Gastrocnemius medialis (tissue), 4 donors: ENCODE measurements around the gene LRFN4. TPM values are rescaled to one million over a fixed set of nuclear protein-coding genes. Genes with fewer than 3 reads are reported as not detected.
A peak's percentile ranks its signal among the peaks of the same experiment; 100 is the strongest.

Experiments
- ATAC-seq, 2 donors: fragments of 150-250 bp; one replicate each; pipeline ENCODE4 v1.9.1; 2016
- DNase-seq, 2 donors: peaks; one replicate each; pipeline ENCODE4 v3.0.0-alpha.2; 2019
- H3K27ac ChIP-seq, 4 donors: fragments of 200-600 bp; sonication (generic); 1 replicate in 1 of 4; 2 replicates in 3 of 4; pipeline ENCODE4 v1.5.1; 2016 to 2018; ENCODE audit warnings: mild to moderate bottlenecking in 2 of 4, moderate library complexity in 1 of 4
- H3K27me3 ChIP-seq, 3 donors: fragments of 200-600 bp; sonication (generic) in 2 of 3; 1 replicate in 1 of 3; 2 replicates in 2 of 3; pipeline versions ENCODE4 v1.5.1 to v1.6.0; 2016 to 2019; ENCODE audit warnings: mild to moderate bottlenecking in 1 of 3, moderate library complexity in 1 of 3
- H3K36me3 ChIP-seq, 2 donors: fragments of 200-600 bp; sonication (generic) in 1 of 2; one replicate each; pipeline ENCODE4 v1.5.1; 2017 to 2018
- H3K4me1 ChIP-seq, 2 donors: fragments of 200-600 bp; sonication (generic) in 1 of 2; one replicate each; pipeline ENCODE4 v1.5.1; 2016 to 2017; ENCODE audit warnings: mild to moderate bottlenecking in 2 of 2
- H3K4me3 ChIP-seq, 4 donors: fragments of 200-600 bp; sonication (generic) in 3 of 4; 1 replicate in 1 of 4; 2 replicates in 3 of 4; pipeline ENCODE4 v1.5.1; 2016 to 2019; ENCODE audit warnings: mild to moderate bottlenecking in 2 of 4
- H3K9me3 ChIP-seq, 3 donors: fragments of 200-600 bp; sonication (generic) in 2 of 3; 1 replicate in 1 of 3; 2 replicates in 2 of 3; pipeline ENCODE4 v1.5.1; 2016 to 2019
- CTCF ChIP-seq, 5 experiments: fragments of 450-650 bp in 3 of 5; fragments of 200-600 bp in 2 of 5; sonication (generic) in 2 of 5; IDR thresholded peaks in 4 of 5; conservative IDR thresholded peaks in 1 of 5; 1 replicate in 4 of 5; 2 replicates in 1 of 5; pipeline ENCODE4 v1.5.1; 2016 to 2019; ENCODE audit warnings: antibody characterized with exemption in 5 of 5, mild to moderate bottlenecking in 3 of 5, moderate library complexity in 3 of 5
- POLR2A ChIP-seq, 2 donors: fragments of 450-650 bp; IDR thresholded peaks; one replicate each; pipeline ENCODE4 v1.6.1; 2017; ENCODE audit warnings: antibody characterized with exemption in 2 of 2, mild to moderate bottlenecking in 2 of 2, moderate library complexity in 2 of 2
- in situ Hi-C, 4 donors: fragments of 200-750 bp; cut with MboI; loops; one replicate each; pipeline versions ENCODE4 v1.15.0 to v1.8.0; 2017; ENCODE audit warnings: low sequenced_read_pairs in 4 of 4
- intact Hi-C: fragments of 100-400 bp; cut with DNase I; formaldehyde crosslinking; loops from one replicate; pipeline ENCODE4 v1.15.1; 2023; ENCODE audit warnings: low total_unique reads
- total RNA-seq, 4 donors: library from RNA; depleted of rRNA; stranded (reverse); fragments of >200 nt; gene quantifications; one replicate each; pipeline versions ENCODE4 v1.1.0 to v1.2.3, GENCODE V29; 2016

Gene LRFN4
- total RNA-seq, 4 donors from 2014 or later = 8.6 to 12.1 (median 10.1) TPM

GRCh38 chr11:66840317-66841091 lies 16.4 kb upstream of the LRFN4 start:
- Histone ChIP-seq H3K4me1 (peaks cover 18 to 25% of the 10 kb centered on the region in 2 donors), H3K27ac (no peak overlapping the region), H3K36me3 (peaks cover 0 to 8% of the 10 kb centered on the region in 2 donors), H3K27me3 (no peaks in the 10 kb centered on the region), H3K9me3 (no peaks in the 10 kb centered on the region), H3K4me3 (no peak overlapping the region)
- in situ Hi-C loops = loop anchor here in 3 of 4 donors (25.0 kb wide), 2 partner anchors 253 to 428 kb away; partner anchors contain the start of genes CCDC87 (in 2 of the 3), CCS (in 2 of the 3) and NPAS4 (in 1 of the 3)
- no peak for TF ChIP-seq CTCF (IDR thresholded peaks at IDR 0.05 in 4 of 5, conservative IDR thresholded peaks at IDR 0.05 in 1 of 5)
- TF ChIP-seq POLR2A (IDR thresholded peaks at IDR 0.05) = no peak
- intact Hi-C loops = loop anchor here (5.0 kb wide), 1 partner anchor 117 kb away; the partner anchor contains the start of gene PC
- ATAC-seq (no peak), DNase-seq (no peak)

GRCh38 chr11:66841861-66842260 lies 15.0 kb upstream of the LRFN4 start:
- in situ Hi-C loops = loop anchor here in 3 of 4 donors (25.0 kb wide), 2 partner anchors 255 to 430 kb away; partner anchors contain the start of genes CCDC87 (in 2 of the 3), CCS (in 2 of the 3) and NPAS4 (in 1 of the 3)
- DNase-seq (no peak), ATAC-seq (no peak)
- TF ChIP-seq CTCF (IDR thresholded peaks at IDR 0.05 in 4 of 5, conservative IDR thresholded peaks at IDR 0.05 in 1 of 5) (no peak), POLR2A (IDR thresholded peaks at IDR 0.05) (no peak)
- Histone ChIP-seq H3K27ac (peak overlapping the region in 1 of 4 donors; percentile 95), H3K27me3 (no peaks in the 10 kb centered on the region), H3K36me3 (peaks cover 0 to 22% of the 10 kb centered on the region in 2 donors), H3K9me3 (no peaks in the 10 kb centered on the region), H3K4me3 (peak overlapping the region; percentile 95 to 99 (median 98)), H3K4me1 (peaks cover 18 to 25% of the 10 kb centered on the region in 2 donors)
- intact Hi-C loops = loop anchor here (5.0 kb wide), 1 partner anchor 115 kb away; the partner anchor contains the start of gene PC

- intact Hi-C loops = loop anchor here (5.0 kb wide), 1 partner anchor 115 kb away; the partner anchor contains the start of gene PC
- no peaks in the 10 kb centered on the region for H3K27me3 ChIP-seq
- in situ Hi-C loops = loop anchor here in 3 of 4 donors (25.0 kb wide), 2 partner anchors 255 to 430 kb away; partner anchors contain the start of genes CCDC87 (in 2 of the 3), CCS (in 2 of the 3) and NPAS4 (in 1 of the 3)
- H3K4me1 ChIP-seq = peaks cover 18 to 25% of the 10 kb centered on the region in 2 donors
- DNase-seq (no peak), ATAC-seq (peak; percentile 2 to 3)
- H3K4me3 ChIP-seq = peak overlapping the region; percentile 95 to 99 (median 98)
- no peaks in the 10 kb centered on the region for H3K9me3 ChIP-seq
- no peak for TF ChIP-seq CTCF (IDR thresholded peaks at IDR 0.05 in 4 of 5, conservative IDR thresholded peaks at IDR 0.05 in 1 of 5)
- no peak for TF ChIP-seq POLR2A (IDR thresholded peaks at IDR 0.05)
- peaks cover 0 to 24% of the 10 kb centered on the region in 2 donors for H3K36me3 ChIP-seq
- peak overlapping the region; percentile 95 to 98 (median 98) for H3K27ac ChIP-seq
Observed at GRCh38 chr11:66842501-66842895, 14.4 kb upstream of the LRFN4 start.

GRCh38 chr11:66842896-66843775 lies 13.7 kb upstream of the LRFN4 start, which contains the start of gene RCE1:
TSS of gene RCE1 (plus strand) at chr11:66843441. CDS start at chr11:66843456, 15 bp downstream.
- Histone ChIP-seq H3K27ac (peak within 1 kb of the TSS; percentile 95 to 98 (median 98)), H3K36me3 (peaks cover 0 to 29% of the 10 kb centered on the region in 2 donors), H3K27me3 (no peaks in the 10 kb centered on the region), H3K9me3 (no peaks in the 10 kb centered on the region), H3K4me1 (peaks cover 18 to 25% of the 10 kb centered on the region in 2 donors), H3K4me3 (peak within 1 kb of the TSS; percentile 95 to 99 (median 98))
- peak; percentile 91 to 92 for ATAC-seq
- in situ Hi-C loops = loop anchor here in 3 of 4 donors (25.0 kb wide), 2 partner anchors 256 to 431 kb away; partner anchors contain the start of genes CCDC87 (in 2 of the 3), CCS (in 2 of the 3) and NPAS4 (in 1 of the 3)
- DNase-seq = peak; percentile 68 to 86
- intact Hi-C loops = loop anchor here (1.0 to 5.0 kb wide), 3 partner anchors 13 to 498 kb away; partner anchors contain the start of genes BRMS1 and PC
- TF ChIP-seq POLR2A (IDR thresholded peaks at IDR 0.05) = peak; percentile 86 to 93
- peak in 2 of 5 experiments; percentile 18 to 33 for TF ChIP-seq CTCF (IDR thresholded peaks at IDR 0.05 in 4 of 5, conservative IDR thresholded peaks at IDR 0.05 in 1 of 5)
